Activated T-cell treated with anti-CD3 and anti-CD28 coated beads, Interleukin-2, amount 50 U/mL, for 72 hours (primary cell): Measurements from ENCODE around the gene ZNF568. TPM values are rescaled to one million over a fixed set of nuclear protein-coding genes. Genes with fewer than 3 reads are reported as not detected.

ENCODE experiments used
- ATAC-seq, 2 donors: fragments of 150-1000 bp; cut with Tn5 transposase; replicated peaks in 1 of 2; 2 replicates each; pipeline ENCODE4 v1.10.0; 2021; ENCODE audit warnings: moderate library complexity in 2 of 2, mild to moderate bottlenecking in 1 of 2
- DNase-seq, 2 donors: peaks; one replicate each; pipeline ENCODE4 v3.0.0; 2021 to 2022; ENCODE audit warnings: mixed read lengths in 1 of 2
- H3K27ac Mint-ChIP-seq: one replicate; pipeline ENCODE4 v1.8.0; 2022; ENCODE audit warnings: mild to moderate bottlenecking, moderate library complexity, mixed read lengths
- H3K27me3 Mint-ChIP-seq: one replicate; pipeline ENCODE4 v1.8.0; 2022; ENCODE audit warnings: low read depth, mixed read lengths
- H3K36me3 Mint-ChIP-seq, 2 donors: one replicate each; pipeline ENCODE4 v1.8.0; 2022; ENCODE audit warnings: mixed read lengths in 2 of 2, mild to moderate bottlenecking in 1 of 2; ENCODE audit not compliant: insufficient read depth in 2 of 2
- H3K4me1 Mint-ChIP-seq: one replicate; pipeline ENCODE4 v1.8.0; 2022; ENCODE audit warnings: low read depth, mixed read lengths
- H3K4me3 Mint-ChIP-seq, 2 donors: one replicate each; pipeline ENCODE4 v1.8.0; 2022; ENCODE audit warnings: mild to moderate bottlenecking in 2 of 2, mixed read lengths in 2 of 2, moderate library complexity in 2 of 2
- H3K9me3 Mint-ChIP-seq, 2 donors: one replicate each; pipeline ENCODE4 v1.8.0; 2022; ENCODE audit warnings: mixed read lengths in 2 of 2
- total RNA-seq, 2 donors: library from RNA; stranded (reverse); gene quantifications; one replicate each; pipeline ENCODE4 v1.2.3, GENCODE V29; 2022

Gene ZNF568
- total RNA-seq, 2 donors from 2014 or later, result 15.4 to 17.9 TPM

DNA sequence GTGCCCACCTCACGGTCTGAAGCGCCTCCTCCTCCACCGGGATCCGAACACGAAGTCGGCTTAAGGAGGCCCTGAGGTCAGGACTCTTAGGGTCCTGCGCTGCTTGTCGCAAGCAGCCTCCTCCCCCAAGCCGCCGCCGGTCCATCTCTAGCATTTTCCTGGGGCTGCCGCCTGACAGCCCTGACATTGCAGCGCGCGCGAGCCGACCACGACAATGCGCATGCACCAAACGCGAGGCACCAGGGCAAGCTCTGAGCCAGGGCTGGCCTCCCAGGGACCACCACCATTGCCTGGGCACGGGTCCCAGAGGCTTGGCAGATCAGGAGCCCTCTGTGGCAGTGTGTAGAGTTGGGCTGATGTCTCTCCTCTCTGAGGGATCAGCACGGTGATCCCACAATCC is 98.3 kb downstream of the ZNF568 start:
- no peak for DNase-seq
- no peak for ATAC-seq
- no peak overlapping the region for H3K4me3 Mint-ChIP-seq

DNA sequence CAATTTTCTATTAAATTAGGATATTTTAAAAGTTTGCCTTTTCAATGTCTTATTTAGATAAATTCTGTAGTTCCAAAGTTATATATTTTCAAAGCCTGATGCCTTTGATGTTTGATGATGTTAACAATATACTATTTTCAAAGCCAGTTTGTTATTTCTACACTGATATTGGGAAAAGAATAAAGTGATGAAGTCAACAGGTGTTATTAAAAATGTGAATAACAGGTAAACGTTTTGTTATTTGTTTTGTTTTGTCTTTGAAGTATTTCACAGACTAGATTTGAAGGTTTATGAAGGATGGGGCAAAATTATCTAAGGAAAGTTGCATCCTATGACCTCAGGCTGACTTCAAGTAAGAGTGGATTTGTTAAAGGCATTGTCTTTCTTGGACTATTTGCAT is 129.0 kb downstream of the ZNF568 start:
- Mint-ChIP-seq H3K27ac (no peak overlapping the region), H3K27me3 (no peaks in the 10 kb centered on the region), H3K9me3 (peaks cover 4 to 13% of the 10 kb centered on the region in 2 donors), H3K4me1 (no peaks in the 10 kb centered on the region), H3K4me3 (no peak overlapping the region), H3K36me3 (peaks cover under 1 to 6% of the 10 kb centered on the region in 2 donors)
- ATAC-seq, result no peak
- no peak for DNase-seq

More for the DNA sequence above, 98.3 kb downstream of the ZNF568 start:
- no peak overlapping the region for H3K27ac Mint-ChIP-seq
- H3K36me3 Mint-ChIP-seq, result peaks cover 20 to 24% of the 10 kb centered on the region in 2 donors
- H3K9me3 Mint-ChIP-seq, result peaks cover 16 to 26% of the 10 kb centered on the region in 2 donors
- H3K27me3 Mint-ChIP-seq, result no peaks in the 10 kb centered on the region
- H3K4me1 Mint-ChIP-seq, result no peaks in the 10 kb centered on the region

Other genes with a start within 250 kb of the ZNF568 start
- 1 to 10 TPM; 6.9 to 9.7 TPM for gene ZNF461, start 249.5 kb upstream of the ZNF568 start, total RNA-seq
- 10 to 100 TPM in 1 of 2 donors, 1 to 10 TPM in 1; 7.8 to 11.2 TPM for gene ZNF567, start 228.7 kb upstream of the ZNF568 start, total RNA-seq
- gene ZNF850, start 143.5 kb upstream of the ZNF568 start, total RNA-seq, result 10 to 100 TPM; 10.4 to 14.9 TPM
- 1 to 10 TPM; 6.5 to 8.5 TPM for gene ZNF790, start 77.9 kb upstream of the ZNF568 start, total RNA-seq
- gene ZNF345, start 65.5 kb upstream of the ZNF568 start, total RNA-seq, result 1 to 10 TPM; 6.1 to 9.9 TPM
- 1 to 10 TPM; 7.4 to 9.0 TPM for gene ZNF829, start within 50 bp of the ZNF568 start, total RNA-seq
- 10 to 100 TPM; 10.6 to 12.3 TPM for gene ZNF420, start 162.1 kb downstream of the ZNF568 start, total RNA-seq